GM13977 (cell line): ENCODE measurements around the gene PRXL2B.

Source experiments
- DNase-seq: peaks from one replicate; pipeline ENCODE4 v3.0.0; 2012; ENCODE audit warnings: low spot score
- in situ Hi-C: fragments of 300-500 bp; cut with MboI; formaldehyde crosslinking; loops from one replicate; pipeline ENCODE4 v1.12.0; 2022; ENCODE audit warnings: low sequenced_read_pairs, low pct_unique_long_range_greater_than_20kb, mixed read lengths, inconsistent platforms; ENCODE audit not compliant: unreplicated experiment
- TF ChIP-seq, protein P1 (sequence below): IDR thresholded peaks from 2 replicates; pipeline ENCODE4 v1.5.1; 2012; ENCODE audit warnings: mild to moderate bottlenecking, control low read depth; ENCODE audit not compliant: insufficient read depth; ENCODE audit errors: extremely low read depth, missing control alignments

Gene PRXL2B

DNA sequence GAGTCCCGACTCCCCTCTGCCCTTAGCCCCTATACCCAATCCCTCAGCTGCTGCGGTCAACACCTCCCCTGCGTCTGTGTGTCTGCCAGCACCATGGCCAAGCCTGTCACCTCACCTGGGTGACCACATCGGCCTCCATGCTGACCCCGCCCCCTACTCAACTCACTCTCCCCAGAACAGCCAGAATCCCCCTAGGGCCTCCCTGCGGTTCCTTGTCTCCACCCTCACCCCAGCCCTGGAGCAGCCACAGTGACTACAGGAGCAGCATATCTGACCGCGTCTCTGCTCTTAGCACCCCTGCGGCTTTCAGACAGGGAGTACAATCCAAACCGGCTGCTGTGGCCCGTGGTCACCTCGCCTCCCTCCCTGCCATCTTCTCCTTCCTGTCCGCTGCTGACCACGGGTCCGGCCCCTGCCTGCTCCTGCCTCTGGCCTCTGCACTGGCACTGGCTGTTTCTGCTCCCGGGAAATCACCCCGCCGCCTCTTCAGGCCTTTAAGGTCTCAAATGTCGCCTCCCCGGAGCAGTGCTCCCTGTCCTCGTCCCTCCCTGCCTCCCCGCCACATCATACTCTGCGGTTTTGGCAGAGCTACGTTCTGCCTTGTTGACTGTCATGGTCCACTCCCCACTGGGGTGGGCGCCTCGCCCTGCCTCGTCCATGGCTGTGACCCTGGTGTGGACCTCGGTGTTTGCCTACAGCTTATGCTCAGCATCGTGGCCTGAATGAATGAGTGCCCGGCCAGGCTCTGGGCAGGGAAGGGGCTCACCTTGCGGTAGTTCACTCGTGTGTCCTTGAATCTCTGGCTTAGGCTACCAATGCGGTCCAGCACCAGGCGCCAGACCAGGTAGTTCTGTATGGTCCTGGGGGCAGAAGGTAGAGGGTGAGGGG is 11.1 kb downstream of the PRXL2B start:
- no peak for DNase-seq
- TF ChIP-seq, protein P1, sequence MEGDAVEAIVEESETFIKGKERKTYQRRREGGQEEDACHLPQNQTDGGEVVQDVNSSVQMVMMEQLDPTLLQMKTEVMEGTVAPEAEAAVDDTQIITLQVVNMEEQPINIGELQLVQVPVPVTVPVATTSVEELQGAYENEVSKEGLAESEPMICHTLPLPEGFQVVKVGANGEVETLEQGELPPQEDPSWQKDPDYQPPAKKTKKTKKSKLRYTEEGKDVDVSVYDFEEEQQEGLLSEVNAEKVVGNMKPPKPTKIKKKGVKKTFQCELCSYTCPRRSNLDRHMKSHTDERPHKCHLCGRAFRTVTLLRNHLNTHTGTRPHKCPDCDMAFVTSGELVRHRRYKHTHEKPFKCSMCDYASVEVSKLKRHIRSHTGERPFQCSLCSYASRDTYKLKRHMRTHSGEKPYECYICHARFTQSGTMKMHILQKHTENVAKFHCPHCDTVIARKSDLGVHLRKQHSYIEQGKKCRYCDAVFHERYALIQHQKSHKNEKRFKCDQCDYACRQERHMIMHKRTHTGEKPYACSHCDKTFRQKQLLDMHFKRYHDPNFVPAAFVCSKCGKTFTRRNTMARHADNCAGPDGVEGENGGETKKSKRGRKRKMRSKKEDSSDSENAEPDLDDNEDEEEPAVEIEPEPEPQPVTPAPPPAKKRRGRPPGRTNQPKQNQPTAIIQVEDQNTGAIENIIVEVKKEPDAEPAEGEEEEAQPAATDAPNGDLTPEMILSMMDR = no peak
- in situ Hi-C loops = no loop called here

DNA sequence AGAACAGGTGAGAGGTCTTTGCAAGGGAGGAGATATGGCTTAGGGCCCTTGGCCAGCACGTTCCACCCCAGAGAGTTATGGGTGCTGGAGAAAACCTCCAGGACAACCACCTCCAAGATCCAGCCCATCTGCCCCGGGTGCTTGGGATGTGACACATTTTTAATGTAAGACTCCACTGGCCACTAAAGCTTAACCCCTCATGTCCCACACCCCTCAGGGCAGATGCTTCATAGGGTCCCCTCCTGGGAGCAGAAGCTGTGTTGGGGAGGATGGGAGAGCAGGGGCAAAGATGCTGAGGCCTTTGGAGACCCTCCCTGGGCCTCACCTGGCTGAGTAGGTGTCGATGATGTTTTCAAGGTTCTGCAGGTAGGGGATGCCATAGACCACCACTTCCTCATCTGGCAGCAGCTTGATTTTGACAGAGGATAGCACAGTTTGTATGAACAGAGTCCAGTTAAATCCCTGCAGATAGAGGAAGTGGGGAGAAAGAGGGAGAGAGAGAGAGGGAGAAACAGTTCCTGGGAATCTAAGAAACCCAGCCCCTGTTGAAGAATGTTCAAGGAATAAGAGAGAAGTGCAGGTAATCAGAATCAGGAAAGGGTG is 11.9 kb downstream of the PRXL2B start:
- no peak for DNase-seq
- TF ChIP-seq, protein P1 = no peak
- in situ Hi-C loops = no loop called here

DNA sequence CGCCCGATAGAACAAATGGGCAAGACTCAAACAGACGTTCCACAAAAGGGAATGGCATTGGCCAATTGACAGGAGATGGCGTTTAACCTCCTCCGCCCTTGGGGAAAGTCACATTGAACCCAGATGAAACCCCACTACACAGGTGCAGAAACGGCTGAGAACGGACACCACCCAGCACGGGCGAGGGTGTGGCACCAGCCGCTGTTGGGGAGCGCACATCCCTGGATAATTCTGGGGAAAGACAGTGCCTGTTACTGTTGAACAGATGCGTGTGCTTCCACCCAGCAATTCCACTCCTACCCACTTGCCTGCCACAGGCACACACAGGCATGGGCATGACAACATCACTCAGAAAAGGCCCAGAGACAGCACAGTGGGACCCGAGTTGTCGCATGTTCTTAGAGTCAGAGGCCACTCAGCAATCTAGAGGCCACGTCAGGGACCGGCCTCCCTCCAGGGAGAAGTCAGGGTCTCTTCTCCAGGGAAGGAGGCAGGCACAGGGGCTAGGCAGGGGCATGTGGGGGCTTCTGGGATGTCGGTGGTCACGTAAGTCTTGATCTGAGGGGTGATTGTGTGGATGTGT is 15.2 kb downstream of the PRXL2B start:
- in situ Hi-C loops = no loop called here
- DNase-seq = no peak
- TF ChIP-seq, protein P1 = no peak

DNA sequence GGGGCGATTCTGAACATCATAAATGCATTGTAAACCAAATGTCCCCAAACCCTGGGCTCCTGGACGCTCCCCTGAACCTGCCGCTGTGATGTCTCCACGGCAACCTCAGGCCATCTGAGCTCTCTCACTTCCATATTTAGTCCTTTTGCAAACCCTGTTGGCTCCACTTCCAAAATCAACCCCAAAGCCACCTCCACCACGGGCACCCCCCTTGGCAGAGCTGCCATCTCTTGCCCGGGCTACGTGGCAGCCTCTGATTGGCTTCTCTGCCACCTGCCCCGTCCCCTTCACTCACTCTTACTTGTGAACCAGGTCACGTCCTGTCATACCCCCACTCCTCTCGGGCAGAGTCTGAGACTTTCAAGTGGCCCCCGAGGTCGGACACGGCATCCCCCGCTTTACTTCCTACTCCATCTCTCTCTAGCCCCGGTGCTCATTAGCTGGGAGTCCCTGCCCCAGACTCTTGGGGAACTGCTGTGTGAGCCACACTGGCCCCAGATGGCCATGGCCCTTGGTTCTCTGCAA is 15.8 kb downstream of the PRXL2B start:
- in situ Hi-C loops = no loop called here
- no peak for DNase-seq
- TF ChIP-seq, protein P1 = no peak

DNA sequence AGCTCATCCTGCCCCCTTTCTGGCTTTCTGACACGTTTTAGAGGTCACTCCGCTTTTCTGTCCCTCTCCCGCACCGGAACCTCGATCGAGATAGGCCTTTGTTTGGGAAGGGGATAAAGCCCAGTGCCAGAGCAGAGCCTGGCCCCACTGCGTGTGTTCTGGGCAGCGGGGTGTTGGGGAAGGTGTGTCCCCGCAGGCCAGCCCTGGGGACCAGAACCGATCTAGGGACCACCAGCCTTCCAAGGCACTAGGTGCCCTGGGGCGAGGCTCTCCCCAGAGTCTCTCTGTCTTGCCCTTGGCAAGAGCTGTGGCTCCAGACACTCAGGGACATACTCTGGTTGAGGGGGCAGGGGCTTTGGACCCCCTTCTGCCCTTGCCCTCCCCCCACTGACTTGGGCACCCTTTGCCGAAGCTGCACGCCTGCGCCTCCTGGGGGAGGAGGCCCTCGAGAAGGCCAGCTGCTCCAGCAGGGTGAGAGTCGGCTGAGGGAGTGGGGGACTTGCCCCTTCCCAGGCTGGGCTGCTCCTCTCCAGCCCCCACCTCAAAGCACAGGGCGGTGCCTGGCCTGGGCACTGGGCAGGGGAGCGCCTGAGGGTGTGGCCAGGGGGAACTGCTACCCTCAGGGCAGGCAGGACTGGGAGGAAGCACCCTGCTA is 16.4 kb downstream of the PRXL2B start:
- in situ Hi-C loops = no loop called here
- DNase-seq = no peak
- TF ChIP-seq, protein P1 = no peak

DNA sequence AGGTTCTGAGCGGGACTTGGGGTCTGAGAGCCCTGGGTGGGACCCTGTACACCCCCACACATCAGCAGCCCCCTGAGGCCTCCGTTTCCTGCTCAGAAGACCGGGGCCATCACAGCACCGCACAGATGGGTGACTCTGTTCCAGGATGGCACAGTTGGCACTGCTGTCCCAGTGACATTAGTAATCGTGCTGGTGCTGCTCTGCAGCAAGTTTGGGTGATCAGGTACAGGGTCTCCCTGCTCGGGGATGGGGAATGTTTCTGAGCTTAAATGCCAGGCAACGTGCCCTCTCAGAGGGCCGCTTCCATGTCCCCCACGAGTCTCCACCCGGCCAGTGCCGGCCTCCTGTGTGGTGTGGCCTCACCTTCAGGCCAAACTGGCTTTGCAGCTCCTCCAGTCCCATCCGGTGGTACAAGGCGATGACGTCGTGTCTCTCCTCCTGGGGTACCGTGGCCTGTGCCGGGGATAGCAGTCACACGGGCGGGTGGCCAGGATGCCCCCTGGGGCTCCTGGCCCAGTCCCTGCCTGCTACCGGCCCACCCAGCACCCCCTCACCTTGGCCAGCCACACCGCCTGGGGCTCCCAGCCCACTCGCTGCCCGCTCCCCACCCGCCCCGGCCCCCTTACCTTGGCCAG is 17.1 kb downstream of the PRXL2B start:
- TF ChIP-seq, protein P1 = no peak
- in situ Hi-C loops = no loop called here
- DNase-seq = no peak
